OCI-LY3 (cell line): Measurements from ENCODE around the gene VIPR2.

ENCODE experiments used
- EZH2phosphoT487 ChIP-seq: fragments of 200-600 bp; shearing (Covaris generic); IDR thresholded peaks from 2 replicates; pipeline ENCODE4 v1.6.1; 2018; ENCODE audit warnings: antibody characterized with exemption, mixed run types, low read depth
- TF ChIP-seq, protein P1 (sequence below): fragments of 200-600, 300-600 bp; sonication (generic); IDR thresholded peaks from 2 replicates; pipeline ENCODE4 v1.5.1; 2014; ENCODE audit warnings: antibody characterized with exemption, low read length, low read depth

DNA sequence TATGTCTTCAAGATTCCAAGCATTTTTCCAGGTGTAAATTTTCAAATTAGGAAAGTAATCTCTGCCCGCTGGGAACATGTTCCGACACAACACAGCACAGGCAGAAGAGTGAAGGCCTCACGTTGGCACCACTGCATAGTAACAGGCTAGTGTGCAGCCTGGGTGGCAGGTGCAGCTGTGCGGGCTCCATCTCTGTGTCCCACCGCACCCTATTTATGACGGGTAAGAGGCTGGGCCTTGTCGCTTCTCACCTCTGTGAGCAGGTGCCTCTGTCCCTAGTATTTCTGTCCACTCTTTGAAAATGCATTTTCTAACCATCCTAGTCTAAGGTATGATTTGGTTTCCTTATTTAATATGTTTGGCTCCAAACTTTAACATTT, 24.1 kb downstream of the VIPR2 start:
- TF ChIP-seq, protein P1, sequence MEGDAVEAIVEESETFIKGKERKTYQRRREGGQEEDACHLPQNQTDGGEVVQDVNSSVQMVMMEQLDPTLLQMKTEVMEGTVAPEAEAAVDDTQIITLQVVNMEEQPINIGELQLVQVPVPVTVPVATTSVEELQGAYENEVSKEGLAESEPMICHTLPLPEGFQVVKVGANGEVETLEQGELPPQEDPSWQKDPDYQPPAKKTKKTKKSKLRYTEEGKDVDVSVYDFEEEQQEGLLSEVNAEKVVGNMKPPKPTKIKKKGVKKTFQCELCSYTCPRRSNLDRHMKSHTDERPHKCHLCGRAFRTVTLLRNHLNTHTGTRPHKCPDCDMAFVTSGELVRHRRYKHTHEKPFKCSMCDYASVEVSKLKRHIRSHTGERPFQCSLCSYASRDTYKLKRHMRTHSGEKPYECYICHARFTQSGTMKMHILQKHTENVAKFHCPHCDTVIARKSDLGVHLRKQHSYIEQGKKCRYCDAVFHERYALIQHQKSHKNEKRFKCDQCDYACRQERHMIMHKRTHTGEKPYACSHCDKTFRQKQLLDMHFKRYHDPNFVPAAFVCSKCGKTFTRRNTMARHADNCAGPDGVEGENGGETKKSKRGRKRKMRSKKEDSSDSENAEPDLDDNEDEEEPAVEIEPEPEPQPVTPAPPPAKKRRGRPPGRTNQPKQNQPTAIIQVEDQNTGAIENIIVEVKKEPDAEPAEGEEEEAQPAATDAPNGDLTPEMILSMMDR = no peak
- TF ChIP-seq EZH2phosphoT487 = no peak
